ENCODE results near the gene CRYBA2.

CRYBA2 gene

GRCh38 chr2:219022616-219023015, 29.4 kb upstream of the CRYBA2 start:
- DNase-seq: no peak

GRCh38 chr2:219022041-219022440, 28.8 kb upstream of the CRYBA2 start:
- no peak for DNase-seq

GRCh38 chr2:219021591-219021990, 28.4 kb upstream of the CRYBA2 start:
- no peak for DNase-seq

GRCh38 chr2:219020604-219021365, 27.6 kb upstream of the CRYBA2 start:
- no peak for DNase-seq

GRCh38 chr2:219019436-219019835, 26.2 kb upstream of the CRYBA2 start:
- DNase-seq: no peak

GRCh38 chr2:219018726-219019125, 25.5 kb upstream of the CRYBA2 start:
- DNase-seq: no peak

GRCh38 chr2:219018286-219018685, 25.1 kb upstream of the CRYBA2 start:
- no peak for DNase-seq

GRCh38 chr2:219017201-219017931, 24.1 kb upstream of the CRYBA2 start:
- DNase-seq: no peak

GRCh38 chr2:219016721-219017120, 23.5 kb upstream of the CRYBA2 start:
- DNase-seq: no peak

- DNase-seq: no peak
These were observed 17.7 kb upstream of the CRYBA2 start for GRCh38 chr2:219010873-219011272.

GRCh38 chr2:219010162-219010756, 17.0 kb upstream of the CRYBA2 start:
- peak; percentile 10 for DNase-seq

- no peak for DNase-seq
These were observed 16.1 kb upstream of the CRYBA2 start for GRCh38 chr2:219009294-219009693.

GRCh38 chr2:219003979-219004378, 10.8 kb upstream of the CRYBA2 start:
- DNase-seq: no peak

GRCh38 chr2:219003267-219003634, 10.0 kb upstream of the CRYBA2 start:
- DNase-seq: peak; percentile 55

GRCh38 chr2:219002395-219003266, 9.4 kb upstream of the CRYBA2 start:
- DNase-seq: peak; percentile 84

GRCh38 chr2:219001577-219002394, 8.6 kb upstream of the CRYBA2 start:
- peak; percentile 98 for DNase-seq

GRCh38 chr2:219001100-219001576, 7.9 kb upstream of the CRYBA2 start:
- DNase-seq: no peak

GRCh38 chr2:219000569-219000960, 7.3 kb upstream of the CRYBA2 start:
- DNase-seq: no peak

- DNase-seq: peak; percentile 98
These were observed 6.8 kb upstream of the CRYBA2 start for GRCh38 chr2:218999881-219000568.

- DNase-seq: peak; percentile 27
These were observed 6.0 kb upstream of the CRYBA2 start for GRCh38 chr2:218999021-218999880.
